RKO (cell line): ENCODE measurements around the gene CSTF1.
A peak's percentile ranks its signal among the peaks of the same experiment; 100 is the strongest.
"Not testable (repeated sequence)": the region's sequence is repeated elsewhere in the genome, so short reads cannot be mapped to it uniquely, and the experiment has no call there.

Source experiments
- DNase-seq: peaks from one replicate; pipeline ENCODE4 v3.0.0-alpha.2; 2016; ENCODE audit warnings: low spot score

CSTF1 gene

DNA sequence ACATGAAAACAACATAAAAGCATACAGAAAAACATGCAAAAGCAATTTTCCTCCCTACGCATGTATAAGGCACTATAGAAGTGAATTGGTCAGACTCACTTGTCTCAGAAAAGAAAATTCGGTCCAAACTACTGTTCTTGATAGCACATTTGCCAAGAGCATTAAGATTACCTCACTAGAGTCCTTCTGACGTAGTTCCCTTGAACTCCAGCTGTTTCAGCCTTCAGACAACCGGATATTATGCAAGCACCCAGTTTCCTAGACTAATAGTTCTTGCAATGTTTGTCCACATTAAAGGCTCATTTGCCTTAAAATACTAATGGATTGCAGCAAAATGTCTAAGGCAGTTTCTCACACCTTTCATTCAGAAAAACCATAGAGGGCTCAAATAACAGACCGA, 17.1 kb downstream of the CSTF1 start:
- no peak for DNase-seq

DNA sequence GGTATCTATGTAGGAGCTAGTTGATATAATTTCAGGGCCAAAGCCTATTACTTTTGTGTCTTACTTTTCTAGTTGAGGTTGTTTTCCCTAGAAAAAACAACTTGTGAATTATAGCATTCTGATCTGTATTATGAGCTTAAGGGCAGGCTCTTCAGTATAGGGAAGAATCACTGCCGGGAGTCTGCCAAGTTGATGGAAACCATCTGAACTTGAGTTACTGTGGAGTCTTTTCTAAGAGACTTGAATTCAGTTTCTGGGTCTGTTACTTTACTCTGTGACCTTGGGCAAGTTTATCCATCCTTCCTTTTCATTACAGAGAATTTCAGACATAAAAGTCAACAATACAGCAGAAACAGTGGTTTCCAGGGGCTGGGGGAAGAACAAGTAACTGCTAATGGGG, 17.5 kb downstream of the CSTF1 start:
- no peak for DNase-seq

DNA sequence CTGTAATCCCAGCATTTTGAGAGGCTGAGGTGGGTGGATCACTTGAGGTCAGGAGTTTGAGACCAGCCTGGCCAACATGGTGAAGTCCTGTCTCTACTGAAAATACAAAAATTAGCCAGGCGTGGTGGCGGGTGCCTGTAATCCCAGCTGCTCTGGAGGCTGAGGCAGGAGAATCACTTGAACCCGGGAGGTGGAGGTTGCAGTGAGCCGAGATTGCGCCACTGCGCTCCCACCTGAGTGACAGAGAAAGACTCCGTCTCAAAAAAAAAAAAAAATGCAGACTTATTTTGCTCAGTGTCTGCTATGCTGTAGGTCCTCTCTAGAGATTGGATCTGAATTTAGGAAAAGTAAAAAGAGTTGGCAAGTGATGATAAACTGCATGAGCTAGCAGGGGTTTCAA, 18.8 kb downstream of the CSTF1 start:
- DNase-seq, result not testable (repeated sequence)

DNA sequence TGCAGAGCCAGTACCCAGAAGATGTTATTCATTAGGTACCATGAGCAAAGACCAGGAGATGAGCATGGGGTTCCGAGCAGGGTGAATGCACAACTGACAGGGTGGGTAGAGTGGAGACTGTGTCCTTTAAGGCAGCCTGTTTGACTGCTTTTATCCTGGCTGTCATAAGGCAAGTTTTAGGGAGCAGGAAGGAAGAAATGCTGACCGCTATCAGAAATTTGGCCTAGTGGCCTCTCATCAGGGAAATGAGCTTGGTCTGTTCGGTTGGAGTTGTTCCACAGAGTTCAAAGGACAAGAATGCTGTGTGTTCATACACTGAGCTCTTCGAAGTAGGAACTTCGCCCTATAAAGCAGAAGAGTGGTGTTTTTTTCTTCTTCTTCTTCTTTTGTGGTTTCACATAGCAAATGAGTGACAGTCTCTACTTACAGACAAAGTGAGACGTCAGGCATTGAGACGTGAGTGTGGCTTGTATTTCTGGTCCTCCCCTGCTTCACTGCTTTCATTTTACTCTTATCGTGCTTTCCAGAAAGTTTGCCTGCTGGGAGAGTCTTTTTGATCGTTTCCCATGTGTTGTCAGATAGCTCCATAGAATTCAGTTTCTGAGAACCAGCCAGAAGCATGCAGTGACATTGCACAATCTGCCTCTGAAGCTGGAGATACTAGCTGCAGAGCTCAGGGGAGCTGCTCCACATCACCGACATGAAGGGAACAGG, 19.5 kb downstream of the CSTF1 start, which contains the start of gene CASS4:
Gene CASS4 (plus strand): TSS at position 502 of the 714 bp plus-strand sequence. CDS start 199 bp downstream, at position 701.
- no peak for DNase-seq

DNA sequence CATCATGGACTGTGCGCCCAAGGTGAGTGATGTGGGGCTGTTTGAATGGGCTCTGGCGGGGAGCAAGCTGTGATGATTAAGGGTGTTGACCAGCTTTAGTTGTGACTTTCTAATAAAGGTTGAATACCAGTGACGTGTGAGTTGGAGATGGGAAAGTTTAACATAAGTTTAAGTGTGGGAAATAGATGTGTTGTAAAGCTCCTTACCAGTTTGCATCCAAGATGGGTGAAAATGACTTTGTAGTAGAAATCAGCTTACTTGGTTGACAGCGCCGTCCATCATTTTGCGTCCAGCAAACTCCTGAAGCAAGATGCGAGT, 20.0 kb downstream of the CSTF1 start:
- no peak for DNase-seq

DNA sequence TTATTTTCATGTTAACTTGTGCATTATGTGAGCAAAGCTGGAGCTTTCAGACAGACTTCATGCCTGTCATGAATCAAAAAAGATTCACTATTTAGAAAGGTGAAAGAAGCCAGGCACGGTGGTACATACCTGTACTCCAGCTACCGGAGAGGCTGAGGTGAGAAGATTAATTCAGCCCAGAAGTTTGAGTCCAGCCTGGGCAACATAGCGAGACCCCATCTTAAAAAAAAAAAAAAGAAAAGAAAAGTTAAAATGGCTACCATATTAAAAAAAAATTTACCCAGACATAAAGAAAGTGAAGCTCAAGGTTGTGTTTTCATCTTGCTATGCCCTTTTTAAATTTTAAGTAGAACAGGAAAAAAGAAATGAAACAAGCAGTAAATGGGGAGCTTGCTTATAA, 20.5 kb downstream of the CSTF1 start:
- no peak for DNase-seq

DNA sequence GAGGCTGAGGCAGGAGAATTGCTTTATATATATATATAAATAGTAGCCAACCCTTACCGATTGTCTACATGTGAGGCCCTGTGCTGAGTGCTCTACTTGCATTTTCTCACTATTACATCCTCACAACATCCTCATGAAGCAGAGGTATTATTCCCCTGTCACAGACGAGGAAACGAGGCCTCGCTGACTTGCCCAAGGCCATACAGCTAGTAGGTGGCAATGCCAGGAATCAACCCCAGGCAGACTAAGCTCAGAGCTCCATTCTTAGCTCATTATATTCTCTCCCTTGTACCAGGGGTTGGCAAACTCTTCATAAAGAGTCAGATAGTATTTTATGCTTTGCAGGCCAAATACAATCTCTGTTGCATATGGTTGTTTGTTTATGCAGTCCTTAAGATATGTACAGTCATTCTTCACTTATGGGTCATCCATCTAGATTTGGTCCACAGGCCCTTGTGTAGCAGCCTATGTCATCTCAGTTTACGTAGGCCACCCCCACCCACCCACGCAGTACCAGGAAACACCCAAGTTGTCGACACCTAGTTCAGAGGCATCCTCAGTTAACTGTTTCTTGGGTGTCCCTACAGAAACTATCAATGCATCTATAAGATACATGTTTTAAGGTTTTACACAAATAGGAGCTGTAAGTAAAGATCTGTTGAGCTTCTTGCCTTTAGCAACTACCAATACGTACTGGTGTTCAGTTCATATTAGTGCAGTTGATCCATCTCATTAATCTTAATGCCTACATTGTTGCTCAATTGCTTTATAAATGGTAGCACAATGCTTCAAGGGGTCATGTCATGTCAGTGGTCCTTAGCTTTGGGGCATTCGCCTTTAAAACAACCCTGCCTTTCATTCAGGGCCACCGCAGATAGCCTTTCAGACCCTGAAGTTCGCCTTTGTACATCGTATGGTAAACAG, 22.7 kb downstream of the CSTF1 start:
- peak; percentile 20 for DNase-seq

DNA sequence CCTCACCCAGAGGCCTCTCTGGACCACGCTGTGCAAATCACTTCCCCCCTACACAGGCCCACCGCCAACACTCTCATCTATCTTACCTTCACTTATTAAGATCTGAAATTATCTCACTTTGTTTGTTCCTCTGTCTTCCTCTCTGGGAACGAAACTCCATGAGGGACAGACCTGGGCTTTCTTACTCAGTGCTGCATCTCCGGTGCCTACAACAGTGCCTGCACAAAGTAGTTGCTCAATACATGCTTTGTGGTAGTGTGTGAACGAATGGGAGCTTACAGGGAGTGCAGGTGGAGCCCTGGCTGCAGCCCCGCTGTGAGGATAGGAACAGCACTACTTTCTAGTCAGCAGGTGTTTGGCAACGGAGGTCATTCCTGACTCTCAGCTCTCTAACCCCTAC, 25.0 kb downstream of the CSTF1 start:
- DNase-seq, result no peak

DNA sequence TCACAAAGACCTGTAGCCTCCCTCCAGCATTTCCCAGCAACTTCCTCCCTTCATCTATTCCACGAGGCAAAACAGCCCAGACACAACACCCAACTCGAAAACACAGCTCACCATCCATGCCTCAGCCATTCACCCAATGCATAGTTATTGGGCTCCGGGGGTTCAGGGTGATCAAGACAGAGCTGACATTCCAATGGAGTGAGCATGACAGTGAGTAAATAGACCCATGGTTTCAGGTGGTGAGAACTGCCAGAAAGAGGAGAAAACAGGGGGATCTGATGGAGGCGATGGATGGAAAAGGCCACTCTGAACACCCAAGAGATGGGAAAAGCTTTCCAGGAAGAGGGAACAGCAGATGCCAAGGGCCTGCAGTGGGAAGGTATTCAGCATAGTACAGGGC, 25.5 kb downstream of the CSTF1 start:
- DNase-seq, result no peak

DNA sequence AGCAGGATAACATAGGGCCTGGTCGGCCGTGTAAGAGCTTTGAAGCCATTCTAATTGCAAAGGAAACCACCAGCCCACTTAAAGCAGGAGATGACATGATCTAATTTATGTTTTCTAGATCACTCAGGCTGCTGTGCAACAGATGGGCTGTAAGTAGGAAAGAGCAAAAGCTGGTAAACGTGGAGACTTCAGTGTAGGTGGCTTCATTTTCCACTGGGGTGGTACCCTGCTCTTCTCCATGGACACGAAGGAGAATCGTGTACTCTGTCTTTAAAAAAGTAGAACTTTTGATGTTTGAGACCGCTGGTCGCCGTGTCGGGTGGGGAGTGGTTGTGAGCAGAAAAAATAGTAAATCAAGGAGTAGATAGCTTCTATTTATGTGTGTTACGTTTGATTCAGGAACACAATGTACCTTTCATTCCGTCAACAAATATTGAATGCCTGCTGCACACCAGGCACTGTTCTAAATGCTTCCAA, 26.0 kb downstream of the CSTF1 start:
- DNase-seq, result no peak

DNA sequence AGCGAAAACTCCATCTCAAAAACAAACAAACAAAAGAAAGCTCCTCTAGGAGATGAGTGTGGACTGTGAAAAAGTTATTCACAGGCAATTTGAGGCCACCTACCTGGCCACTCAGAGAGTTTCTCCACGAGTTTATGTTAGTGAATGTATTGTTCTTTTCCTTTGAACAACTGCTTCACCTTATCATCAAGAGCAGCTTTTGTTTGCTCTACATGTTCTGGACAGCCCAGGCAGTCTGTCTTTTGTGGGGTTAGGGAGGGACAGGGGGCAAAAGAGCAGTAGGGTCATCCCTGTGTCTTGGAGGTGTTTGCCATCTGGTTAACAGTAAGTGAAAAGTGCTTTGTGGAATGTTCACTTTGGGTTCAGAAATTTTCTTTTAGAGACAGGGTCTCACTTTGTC, 27.6 kb downstream of the CSTF1 start:
- no peak for DNase-seq

DNA sequence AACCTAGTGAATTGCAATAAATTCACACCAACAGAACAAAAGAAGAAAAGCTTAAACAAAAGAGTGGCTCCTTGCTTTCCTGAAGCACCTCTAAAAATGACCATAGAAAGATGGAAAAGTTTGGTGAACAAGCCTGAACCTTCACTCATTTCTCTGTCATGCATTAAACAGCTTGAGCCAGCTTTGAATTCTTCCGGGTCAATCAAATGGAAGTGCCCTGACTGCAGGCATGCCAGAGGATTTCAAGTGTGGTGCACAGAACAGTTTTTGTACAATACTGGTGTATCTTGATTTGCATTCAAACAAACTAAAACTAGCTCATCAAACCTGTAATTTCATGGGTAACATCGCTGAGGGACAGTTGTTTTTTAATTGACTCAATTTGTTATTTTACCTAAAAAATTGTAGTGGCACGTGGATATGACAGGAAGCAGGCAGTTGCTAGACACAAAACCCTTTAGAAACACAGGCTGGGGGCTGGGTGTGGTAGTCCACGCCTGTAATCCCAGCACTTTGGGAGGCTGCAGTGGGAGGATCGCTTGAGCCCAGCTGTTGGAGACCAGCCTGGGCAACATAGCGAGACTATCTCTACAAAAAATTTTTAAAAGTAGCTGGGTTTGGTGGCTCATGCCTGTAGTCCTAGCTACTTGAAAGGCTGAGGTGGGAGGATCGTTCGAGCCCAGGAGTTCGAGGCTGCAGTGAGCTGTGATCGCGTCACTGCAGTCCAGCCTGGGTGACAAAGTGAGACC, 28.7 kb downstream of the CSTF1 start:
- no peak for DNase-seq

DNA sequence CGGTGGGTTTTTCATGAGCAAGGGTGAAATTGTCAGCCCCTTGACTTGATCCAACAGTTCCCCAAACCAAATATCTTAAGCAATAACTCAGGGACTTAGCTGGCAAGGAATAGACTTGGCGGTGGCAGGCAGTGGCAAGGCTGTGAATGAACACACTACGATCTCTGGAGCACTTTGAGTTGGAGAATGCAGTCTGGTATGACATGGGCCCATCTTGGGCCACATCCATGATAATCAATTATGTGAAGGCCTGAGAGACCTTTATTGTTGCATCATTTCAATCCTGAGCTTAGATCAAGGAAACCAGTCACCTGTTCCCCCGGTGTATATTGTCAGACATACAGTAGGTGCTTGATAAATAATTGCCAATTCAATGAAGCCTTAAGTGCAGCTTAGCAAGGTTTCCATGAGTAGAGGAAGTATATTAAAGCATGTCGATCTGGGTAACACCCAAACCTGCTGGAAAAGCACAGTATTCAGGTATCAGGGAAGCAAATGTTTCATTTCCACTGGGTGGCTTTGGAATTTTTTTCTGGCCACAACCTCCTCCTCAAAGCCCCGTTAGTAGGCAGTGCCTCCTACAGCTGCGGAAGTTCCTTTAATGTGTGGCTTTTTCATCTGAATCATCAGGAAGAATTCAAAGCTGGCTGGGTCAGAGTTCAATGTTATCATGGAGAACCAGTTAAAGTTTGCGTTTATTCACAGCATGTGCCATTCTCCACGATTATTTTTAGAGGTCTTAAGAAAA, 29.8 kb downstream of the CSTF1 start:
- peak; percentile 48 for DNase-seq

DNA sequence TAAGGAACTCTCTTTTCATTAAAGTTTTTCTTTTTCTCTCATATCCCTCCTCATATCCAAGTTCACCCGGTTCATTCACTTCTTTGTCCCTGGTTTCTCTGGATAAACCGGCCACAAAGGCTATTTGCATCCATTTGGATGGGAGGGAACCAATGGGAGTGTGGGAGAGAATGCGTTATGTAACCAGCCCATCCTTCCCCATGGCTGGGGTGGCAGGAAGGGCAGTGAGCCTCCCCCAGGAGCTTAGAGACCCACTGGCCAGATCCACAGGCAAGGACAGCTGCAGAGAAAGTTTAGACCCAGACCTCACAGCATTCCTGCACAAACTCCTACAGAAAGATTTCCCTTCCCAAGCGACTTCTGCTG, 30.4 kb downstream of the CSTF1 start:
- no peak for DNase-seq

DNA sequence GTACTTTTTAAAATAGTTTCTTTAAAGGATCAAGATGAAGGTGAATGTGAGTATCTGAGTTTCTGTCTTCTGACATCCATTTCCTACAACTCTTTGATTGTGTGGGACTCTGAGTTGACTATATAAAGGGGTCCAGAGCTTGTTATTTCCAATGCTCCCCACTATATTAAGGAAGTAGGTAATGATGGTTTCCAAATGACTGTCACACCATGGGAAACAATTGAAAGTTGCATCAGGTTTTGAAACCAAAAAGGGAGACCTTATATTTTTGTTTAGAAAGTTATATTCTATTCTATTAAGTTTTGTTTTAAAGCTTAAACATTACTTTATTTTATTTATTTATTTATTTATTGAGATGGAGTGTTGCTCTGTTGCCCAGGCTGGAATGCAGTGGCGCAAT, 30.8 kb downstream of the CSTF1 start:
- DNase-seq, result no peak

DNA sequence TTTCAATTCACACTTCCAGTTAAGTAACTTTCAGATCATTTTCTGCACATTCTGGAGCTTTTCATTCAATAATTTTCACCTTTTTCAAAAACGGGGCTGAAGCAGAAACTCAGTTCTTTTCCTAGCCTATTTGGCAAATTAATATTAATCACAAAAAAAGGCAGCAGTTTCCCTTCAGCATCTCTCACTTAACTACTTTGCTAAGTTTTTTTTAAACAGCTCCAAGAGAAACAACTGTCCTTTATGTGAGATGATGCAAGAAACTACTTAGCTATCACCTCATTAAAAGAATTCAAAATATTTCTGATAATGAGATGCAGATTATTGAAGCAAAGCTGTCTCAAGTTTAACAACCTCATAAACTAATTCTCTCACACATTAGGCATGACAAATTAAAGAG, 31.4 kb downstream of the CSTF1 start:
- no peak for DNase-seq

DNA sequence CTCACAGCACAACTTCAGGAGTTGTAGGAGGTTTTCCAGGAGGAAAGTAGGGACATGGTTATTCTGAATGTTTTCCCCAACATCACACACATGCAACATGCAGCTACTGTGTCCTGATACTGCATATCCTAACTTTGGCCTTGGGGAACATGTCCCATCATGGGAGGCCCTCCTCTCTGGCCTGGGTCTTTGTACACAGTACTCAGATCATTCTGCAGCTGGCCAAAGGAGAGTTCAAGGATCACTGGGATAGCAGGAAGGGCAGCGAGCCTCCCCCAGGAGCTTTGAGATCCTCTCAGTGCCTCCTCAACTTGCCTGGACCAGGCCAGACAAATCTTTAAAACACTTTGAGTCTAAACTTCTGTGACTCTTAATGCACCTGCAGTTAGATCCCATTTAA, 32.5 kb downstream of the CSTF1 start:
- no peak for DNase-seq

DNA sequence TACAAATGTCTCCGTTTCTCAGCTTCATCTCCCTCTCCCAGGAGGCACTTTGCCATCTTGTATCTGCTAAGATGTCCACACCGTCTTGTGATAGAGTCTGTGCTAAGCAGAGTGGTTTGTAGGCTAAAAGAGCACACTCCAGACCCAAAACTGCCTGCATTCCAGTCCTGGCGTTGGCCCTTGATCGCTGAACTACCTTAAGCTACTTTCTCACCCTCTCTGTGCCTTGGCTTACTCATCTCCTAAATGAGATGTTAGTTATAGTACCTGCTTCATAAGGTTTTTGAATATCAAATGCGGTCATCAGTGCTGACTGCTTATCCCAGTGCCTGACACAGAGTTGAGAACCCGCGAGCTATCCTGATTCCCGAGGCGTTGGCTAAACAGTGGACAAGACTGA, 33.6 kb downstream of the CSTF1 start:
- DNase-seq, result no peak

DNA sequence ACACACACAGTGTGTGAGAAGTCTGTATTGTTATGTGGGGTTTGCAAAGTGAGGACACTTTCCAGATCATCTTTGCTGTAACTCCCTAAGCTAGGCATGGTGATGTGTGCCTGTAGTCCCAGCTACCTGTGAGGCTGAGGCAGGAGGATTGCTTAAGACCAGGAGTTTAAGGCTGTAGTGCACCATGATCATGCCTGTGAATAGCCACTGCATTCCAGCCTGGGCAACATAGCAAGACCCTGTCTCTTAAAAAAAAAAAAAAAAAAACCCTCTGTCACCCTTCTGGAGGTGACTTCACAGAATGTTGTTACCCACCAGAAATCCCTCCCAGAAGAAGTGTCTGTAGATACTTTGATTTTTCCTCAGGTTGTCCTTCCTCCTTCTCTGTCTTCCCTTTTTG, 34.5 kb downstream of the CSTF1 start:
- no peak for DNase-seq

DNA sequence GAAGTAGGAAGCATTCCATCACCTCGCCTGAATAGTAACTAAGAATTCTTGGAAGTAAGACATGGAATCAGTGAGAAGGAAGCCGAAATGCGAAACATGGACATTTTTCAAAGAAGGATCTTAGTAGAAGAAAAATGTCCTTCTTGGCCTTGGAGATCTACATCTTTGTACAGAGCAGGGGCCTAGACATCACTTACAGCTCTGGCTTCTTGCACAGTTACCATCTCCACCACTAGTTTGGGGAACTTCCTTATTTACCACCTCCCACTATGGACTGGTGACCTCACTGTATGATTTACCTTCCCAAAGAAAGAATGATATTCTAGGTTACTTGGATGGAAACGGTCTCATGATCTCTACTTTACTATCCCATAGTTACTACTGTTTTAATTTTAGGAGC, 35.4 kb downstream of the CSTF1 start:
- DNase-seq, result no peak

DNA sequence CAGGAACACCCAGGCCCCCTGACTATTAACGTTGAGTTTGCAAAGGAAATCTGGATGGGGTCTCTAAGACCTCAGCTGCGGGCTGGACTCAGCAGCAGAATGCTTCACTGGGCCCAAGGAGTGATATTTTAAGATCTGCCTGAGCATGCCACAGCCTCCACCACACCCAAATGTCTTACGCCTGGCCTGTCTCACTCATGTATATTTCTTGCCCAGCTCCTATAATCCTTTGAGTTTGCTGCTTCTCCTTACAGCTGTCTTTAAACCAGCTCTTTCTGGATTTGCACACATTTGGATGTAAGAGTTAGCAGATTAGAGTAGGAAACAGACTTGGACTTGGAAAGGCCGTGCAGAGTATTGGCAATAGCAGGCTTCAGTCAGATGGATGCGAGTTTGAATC, 36.0 kb downstream of the CSTF1 start:
- DNase-seq, result no peak

DNA sequence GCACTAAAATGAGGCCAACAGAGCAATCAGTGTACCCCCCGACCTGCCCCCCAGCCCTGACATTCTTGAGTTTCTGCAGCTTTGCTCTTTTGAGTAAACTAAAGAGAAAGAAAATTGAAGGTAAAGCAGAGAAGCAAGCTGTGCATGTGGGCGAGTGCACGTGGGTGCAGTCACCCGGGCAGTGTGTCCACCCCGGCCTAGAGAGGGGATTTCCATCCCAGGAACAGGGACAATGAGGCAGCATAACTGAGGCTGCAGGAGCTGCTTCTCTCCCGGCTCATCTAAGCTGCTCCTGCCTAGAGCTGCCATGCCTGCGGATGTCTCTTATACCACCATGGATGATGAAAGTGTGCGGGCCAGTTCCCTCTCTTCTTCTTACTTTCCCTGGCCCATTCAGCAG, 36.4 kb downstream of the CSTF1 start:
- no peak for DNase-seq
